Measurements from ENCODE around the gene CLDND1. TPM values are rescaled to one million over a fixed set of nuclear protein-coding genes. Genes with fewer than 3 reads are reported as not detected.
A peak's percentile ranks its signal among the peaks of the same experiment; 100 is the strongest.

The CLDND1 gene
- total and polyA plus RNA-seq, 10 of the 15 experiments (the other 5 are each of a cell fraction or from before 2014, with no cell fraction given), result 97.8 to 225 (median 152) TPM

- peak; percentile 96 for TF ChIP-seq ATF2 (IDR thresholded peaks at IDR 0.05; ENCODE audit: low read length)
- peak; percentile 32 for TF ChIP-seq SMAD1 (IDR thresholded peaks at IDR 0.05; ENCODE audit: low read depth, partially characterized antibody)
- no peak for TF ChIP-seq ZNF622 (IDR thresholded peaks at IDR 0.05)
- TF ChIP-seq FOS (IDR thresholded peaks at IDR 0.05; ENCODE audit: borderline replicate concordance, extremely low read depth, insufficient read length), result no peak
- no peak for TF ChIP-seq JUND (IDR thresholded peaks at IDR 0.05; ENCODE audit: low read depth, low read length)
- TF ChIP-seq BCL11A (IDR thresholded peaks at IDR 0.05; ENCODE audit: low read depth, low read length), result peak; percentile 54
- TF ChIP-seq, protein P1, sequence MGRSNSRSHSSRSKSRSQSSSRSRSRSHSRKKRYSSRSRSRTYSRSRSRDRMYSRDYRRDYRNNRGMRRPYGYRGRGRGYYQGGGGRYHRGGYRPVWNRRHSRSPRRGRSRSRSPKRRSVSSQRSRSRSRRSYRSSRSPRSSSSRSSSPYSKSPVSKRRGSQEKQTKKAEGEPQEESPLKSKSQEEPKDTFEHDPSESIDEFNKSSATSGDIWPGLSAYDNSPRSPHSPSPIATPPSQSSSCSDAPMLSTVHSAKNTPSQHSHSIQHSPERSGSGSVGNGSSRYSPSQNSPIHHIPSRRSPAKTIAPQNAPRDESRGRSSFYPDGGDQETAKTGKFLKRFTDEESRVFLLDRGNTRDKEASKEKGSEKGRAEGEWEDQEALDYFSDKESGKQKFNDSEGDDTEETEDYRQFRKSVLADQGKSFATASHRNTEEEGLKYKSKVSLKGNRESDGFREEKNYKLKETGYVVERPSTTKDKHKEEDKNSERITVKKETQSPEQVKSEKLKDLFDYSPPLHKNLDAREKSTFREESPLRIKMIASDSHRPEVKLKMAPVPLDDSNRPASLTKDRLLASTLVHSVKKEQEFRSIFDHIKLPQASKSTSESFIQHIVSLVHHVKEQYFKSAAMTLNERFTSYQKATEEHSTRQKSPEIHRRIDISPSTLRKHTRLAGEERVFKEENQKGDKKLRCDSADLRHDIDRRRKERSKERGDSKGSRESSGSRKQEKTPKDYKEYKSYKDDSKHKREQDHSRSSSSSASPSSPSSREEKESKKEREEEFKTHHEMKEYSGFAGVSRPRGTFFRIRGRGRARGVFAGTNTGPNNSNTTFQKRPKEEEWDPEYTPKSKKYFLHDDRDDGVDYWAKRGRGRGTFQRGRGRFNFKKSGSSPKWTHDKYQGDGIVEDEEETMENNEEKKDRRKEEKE (IDR thresholded peaks at IDR 0.05), result no peak
- TF ChIP-seq GABPA (IDR thresholded peaks at IDR 0.05; ENCODE audit: low read depth), result no peak
- TF ChIP-seq, protein P2, sequence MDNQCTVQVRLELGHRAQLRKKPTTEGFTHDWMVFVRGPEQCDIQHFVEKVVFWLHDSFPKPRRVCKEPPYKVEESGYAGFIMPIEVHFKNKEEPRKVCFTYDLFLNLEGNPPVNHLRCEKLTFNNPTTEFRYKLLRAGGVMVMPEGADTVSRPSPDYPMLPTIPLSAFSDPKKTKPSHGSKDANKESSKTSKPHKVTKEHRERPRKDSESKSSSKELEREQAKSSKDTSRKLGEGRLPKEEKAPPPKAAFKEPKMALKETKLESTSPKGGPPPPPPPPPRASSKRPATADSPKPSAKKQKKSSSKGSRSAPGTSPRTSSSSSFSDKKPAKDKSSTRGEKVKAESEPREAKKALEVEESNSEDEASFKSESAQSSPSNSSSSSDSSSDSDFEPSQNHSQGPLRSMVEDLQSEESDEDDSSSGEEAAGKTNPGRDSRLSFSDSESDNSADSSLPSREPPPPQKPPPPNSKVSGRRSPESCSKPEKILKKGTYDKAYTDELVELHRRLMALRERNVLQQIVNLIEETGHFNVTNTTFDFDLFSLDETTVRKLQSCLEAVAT (IDR thresholded peaks at IDR 0.05), result peak; percentile 68
- TF ChIP-seq, protein P3, sequence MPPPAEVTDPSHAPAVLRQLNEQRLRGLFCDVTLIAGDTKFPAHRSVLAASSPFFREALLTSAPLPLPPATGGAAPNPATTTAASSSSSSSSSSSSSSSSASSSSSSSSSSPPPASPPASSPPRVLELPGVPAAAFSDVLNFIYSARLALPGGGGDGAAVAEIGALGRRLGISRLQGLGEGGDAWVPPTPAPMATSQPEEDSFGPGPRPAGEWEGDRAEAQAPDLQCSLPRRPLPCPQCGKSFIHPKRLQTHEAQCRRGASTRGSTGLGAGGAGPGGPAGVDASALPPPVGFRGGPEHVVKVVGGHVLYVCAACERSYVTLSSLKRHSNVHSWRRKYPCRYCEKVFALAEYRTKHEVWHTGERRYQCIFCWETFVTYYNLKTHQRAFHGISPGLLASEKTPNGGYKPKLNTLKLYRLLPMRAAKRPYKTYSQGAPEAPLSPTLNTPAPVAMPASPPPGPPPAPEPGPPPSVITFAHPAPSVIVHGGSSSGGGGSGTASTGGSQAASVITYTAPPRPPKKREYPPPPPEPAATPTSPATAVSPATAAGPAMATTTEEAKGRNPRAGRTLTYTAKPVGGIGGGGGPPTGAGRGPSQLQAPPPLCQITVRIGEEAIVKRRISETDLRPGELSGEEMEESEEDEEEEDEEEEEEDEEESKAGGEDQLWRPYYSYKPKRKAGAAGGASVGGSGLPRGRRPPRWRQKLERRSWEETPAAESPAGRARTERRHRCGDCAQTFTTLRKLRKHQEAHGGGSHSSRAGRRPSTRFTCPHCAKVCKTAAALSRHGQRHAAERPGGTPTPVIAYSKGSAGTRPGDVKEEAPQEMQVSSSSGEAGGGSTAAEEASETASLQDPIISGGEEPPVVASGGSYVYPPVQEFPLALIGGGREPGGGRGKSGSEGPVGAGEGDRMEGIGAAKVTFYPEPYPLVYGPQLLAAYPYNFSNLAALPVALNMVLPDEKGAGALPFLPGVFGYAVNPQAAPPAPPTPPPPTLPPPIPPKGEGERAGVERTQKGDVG (CRISPR knock-in tag; IDR thresholded peaks at IDR 0.05), result no peak
- no peak for TF ChIP-seq ZNF217 (IDR thresholded peaks at IDR 0.05)
- TF ChIP-seq ESRRA (IDR thresholded peaks at IDR 0.05; ENCODE audit: low read length), result no peak
- TF ChIP-seq, protein P4, sequence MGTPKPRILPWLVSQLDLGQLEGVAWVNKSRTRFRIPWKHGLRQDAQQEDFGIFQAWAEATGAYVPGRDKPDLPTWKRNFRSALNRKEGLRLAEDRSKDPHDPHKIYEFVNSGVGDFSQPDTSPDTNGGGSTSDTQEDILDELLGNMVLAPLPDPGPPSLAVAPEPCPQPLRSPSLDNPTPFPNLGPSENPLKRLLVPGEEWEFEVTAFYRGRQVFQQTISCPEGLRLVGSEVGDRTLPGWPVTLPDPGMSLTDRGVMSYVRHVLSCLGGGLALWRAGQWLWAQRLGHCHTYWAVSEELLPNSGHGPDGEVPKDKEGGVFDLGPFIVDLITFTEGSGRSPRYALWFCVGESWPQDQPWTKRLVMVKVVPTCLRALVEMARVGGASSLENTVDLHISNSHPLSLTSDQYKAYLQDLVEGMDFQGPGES (IDR thresholded peaks at IDR 0.05), result no peak
- no peak for TF ChIP-seq HCFC1 (IDR thresholded peaks at IDR 0.05; ENCODE audit: low read length)
- TF ChIP-seq, protein P5, sequence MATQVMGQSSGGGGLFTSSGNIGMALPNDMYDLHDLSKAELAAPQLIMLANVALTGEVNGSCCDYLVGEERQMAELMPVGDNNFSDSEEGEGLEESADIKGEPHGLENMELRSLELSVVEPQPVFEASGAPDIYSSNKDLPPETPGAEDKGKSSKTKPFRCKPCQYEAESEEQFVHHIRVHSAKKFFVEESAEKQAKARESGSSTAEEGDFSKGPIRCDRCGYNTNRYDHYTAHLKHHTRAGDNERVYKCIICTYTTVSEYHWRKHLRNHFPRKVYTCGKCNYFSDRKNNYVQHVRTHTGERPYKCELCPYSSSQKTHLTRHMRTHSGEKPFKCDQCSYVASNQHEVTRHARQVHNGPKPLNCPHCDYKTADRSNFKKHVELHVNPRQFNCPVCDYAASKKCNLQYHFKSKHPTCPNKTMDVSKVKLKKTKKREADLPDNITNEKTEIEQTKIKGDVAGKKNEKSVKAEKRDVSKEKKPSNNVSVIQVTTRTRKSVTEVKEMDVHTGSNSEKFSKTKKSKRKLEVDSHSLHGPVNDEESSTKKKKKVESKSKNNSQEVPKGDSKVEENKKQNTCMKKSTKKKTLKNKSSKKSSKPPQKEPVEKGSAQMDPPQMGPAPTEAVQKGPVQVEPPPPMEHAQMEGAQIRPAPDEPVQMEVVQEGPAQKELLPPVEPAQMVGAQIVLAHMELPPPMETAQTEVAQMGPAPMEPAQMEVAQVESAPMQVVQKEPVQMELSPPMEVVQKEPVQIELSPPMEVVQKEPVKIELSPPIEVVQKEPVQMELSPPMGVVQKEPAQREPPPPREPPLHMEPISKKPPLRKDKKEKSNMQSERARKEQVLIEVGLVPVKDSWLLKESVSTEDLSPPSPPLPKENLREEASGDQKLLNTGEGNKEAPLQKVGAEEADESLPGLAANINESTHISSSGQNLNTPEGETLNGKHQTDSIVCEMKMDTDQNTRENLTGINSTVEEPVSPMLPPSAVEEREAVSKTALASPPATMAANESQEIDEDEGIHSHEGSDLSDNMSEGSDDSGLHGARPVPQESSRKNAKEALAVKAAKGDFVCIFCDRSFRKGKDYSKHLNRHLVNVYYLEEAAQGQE (IDR thresholded peaks at IDR 0.05; ENCODE audit: low read depth, low read length), result no peak
- TF ChIP-seq CBX3 (IDR thresholded peaks at IDR 0.05; ENCODE audit: borderline replicate concordance, low read depth), result no peak
These were observed 34.8 kb upstream of the CLDND1 start (continued) for GRCh38 chr3:98557324-98558010.
